Measurements from ENCODE around the gene RNF149.

The RNF149 gene

GRCh38 chr2:101293544-101293943 is 15.0 kb downstream of the RNF149 start:
- DNase-seq: no peak

DNA sequence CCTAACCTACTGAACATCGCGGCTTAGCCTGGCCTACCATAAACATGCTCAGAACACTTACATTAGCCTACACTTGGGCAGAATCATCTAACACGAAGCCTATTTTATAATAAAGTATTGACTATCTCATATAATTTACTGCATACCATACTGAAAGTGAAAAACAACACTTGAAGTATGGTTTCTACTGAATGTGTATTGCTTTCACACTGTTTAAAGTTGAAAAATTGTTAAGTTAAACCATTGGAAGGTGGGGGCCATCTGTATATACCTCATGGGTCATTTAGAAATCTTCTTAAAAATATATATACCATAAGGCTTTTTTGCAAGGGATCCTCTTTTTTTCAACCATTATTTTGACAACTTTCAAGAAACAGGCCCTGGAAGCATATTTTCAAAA is 16.5 kb downstream of the RNF149 start:
- no peak for DNase-seq

- DNase-seq: no peak
Observed at GRCh38 chr2:101290711-101291110, 17.8 kb downstream of the RNF149 start.

DNA sequence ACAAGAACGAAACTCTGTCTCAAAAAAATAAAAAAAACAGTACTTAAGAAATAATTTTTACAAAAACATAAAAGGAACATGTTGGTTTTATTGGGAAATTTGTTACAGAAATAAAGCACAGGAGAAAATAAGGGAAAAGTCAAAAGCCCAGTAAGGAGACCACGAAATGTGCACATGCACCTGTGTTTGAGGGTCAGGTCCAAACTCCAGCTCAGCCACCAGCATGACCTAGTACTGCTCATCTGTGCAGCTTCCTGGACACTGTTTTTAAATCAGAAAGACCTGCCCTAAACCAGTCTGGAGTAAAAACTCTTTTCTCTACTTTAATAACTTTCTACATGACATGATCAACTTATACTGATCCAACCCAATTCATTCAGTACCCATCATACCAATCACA is 21.2 kb downstream of the RNF149 start:
- no peak for DNase-seq

GRCh38 chr2:101286684-101287083 is 21.8 kb downstream of the RNF149 start:
- DNase-seq: no peak

- DNase-seq: no peak
Observed at GRCh38 chr2:101282980-101283379, 25.5 kb downstream of the RNF149 start.

DNA sequence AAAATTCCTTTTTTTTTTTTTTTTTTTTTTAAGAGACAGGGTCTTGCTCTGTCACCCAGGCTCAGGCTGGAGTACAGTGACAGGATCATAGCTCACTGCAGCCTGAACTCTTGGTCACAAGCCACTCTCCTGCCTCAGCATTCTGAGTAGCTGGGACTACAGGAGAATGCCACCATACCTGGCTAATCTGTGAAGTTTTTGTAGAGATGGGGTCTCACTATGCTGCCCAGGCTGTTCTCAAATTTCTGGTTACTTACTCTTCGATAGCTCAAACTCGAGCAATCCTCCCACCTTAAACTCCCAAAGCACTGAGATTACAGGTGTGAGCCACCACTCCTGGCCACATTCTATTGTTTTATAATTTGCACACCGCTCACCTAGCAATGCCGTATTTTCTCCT is 27.0 kb downstream of the RNF149 start:
- no peak for DNase-seq

DNA sequence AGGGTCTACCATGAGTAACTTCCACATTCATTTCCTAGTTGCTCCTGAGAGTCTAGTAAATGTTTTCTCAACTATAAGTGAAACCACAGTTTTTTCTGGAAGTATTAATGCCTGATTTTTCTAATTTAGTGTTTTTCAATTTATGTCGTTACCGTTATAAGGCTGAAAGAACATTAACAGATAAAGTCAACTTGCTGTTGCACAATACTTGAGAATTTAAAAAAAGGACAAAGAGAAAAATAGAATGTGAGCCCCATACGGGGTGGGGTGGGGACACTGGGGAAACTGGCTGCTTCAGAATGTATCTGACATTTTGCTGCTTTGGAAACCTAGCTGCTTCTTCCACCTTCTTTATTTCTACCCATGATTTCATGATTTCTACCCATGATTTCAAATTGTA is 29.6 kb downstream of the RNF149 start:
- no peak for DNase-seq

DNA sequence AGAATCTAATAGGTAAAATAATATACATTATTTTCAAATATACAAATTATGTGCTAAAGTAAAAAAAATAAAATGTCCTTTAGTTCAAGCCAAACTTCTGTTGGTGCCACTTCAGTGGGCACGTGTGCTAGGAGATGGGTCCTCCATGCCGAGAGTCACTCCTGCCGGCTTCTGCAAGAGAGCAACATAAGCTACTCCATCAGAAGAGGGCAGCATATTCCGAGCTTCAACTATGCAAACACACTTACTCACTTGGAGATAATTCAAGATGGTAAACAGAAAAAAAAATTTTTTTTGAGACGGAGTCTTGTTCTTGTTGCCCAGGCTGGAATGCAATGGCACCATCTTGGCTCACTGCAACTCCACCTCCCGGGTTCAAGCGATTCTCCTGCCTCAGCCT is 31.4 kb downstream of the RNF149 start:
- DNase-seq: no peak

GRCh38 chr2:101274142-101274541 is 34.4 kb downstream of the RNF149 start:
- no peak for DNase-seq

GRCh38 chr2:101273056-101273455 is 35.4 kb downstream of the RNF149 start:
- DNase-seq: no peak

- no peak for DNase-seq
Observed at GRCh38 chr2:101272045-101272784, 36.3 kb downstream of the RNF149 start.

GRCh38 chr2:101270700-101271259 is 37.7 kb downstream of the RNF149 start:
- no peak for DNase-seq

- DNase-seq: no peak
Observed at GRCh38 chr2:101267671-101268656, 40.5 kb downstream of the RNF149 start.

DNA sequence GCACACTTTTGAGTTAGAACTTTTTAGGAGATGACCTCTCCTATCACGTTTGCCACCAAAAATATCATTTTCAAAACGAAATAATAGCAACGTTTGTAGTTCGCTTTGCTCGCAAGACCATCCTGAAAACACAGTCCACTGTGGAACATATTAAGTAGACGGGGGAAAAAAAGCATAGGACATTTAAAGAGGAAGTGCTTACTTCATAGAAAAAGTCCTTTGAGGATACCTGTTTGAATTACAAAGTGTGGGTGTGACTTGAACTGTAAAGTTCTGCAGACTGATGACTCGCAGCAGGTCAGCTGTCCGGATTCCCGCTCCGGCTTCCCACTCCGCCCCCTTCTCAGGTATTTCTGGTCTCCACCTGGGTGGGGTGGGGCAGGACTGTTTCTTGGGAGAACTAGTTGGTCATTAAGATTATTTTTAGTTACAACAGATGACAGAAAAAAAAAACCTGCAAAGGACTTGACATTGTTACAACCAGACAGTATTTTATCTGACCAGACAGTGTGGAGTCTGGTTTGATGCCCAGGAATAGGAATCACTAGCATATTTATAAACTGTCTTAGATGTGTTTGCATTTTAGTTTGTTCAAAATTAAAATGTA is 42.5 kb downstream of the RNF149 start:
- no peak for DNase-seq

DNA sequence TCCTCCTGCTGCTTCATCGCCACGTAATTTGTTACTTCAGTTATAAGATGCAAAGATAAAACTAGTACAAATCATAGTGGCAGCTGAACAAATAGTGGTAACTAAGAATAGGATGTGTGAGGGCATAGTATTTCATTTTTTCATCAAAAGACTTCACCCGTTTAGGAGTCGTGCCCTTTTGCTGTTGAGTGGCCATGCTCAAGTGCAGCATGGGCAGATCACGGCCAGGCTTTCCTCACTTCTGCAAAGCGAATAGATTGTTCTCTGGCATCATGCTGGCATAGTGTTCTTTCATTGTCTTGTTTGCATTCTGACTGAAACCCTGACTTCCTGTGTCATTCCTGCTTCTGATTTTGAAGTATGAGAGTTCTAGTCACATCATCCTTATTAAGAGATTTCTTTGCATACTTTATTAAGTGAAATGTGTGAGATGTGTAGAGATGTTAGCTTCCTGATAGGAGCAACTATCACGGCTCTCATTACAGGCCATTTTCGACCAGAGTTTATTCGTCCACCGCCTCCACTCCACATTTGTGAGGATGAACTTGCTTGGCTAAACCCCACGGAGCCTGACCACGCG is 44.1 kb downstream of the RNF149 start:
- no peak for DNase-seq

DNA sequence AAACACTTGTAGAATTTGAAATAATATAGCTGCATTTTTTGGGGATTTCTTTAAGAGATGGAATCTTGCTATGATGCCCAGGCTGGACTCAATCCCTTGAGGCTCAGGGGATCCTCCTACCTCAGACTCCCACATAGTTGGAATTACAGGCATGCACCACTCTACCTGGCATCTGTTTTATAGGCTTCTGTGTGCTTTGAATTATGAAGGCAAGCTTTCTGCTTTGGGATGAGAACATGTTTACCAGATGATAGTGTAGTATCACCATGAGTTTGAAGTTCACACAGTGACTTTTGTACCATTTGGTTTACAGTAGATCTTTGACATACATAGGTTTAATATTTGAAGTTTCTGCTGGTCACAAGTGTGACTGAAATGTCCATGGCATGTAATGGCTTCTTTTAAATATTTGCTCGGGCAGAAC is 45.1 kb downstream of the RNF149 start:
- no peak for DNase-seq

DNA sequence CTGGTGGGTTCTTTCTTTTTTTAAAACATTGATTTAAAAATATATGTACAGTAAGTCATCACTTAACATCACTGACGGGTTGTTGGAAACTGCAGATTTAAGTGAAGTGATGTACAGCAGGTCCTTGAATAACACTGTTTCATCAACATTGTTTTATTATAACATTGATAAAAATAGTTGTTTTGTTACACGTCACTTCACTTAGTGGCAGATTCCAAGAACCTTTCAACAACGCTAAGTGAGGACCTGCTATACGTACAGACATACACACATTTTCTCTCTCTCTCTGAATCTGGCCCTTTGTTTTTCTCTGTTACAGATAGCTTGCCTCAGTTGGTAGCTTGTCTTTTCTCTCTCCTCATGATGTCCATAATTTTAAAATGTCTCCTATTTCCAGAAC is 46.4 kb downstream of the RNF149 start:
- DNase-seq: no peak

- DNase-seq: no peak
Observed at GRCh38 chr2:101258804-101259203, 49.7 kb downstream of the RNF149 start.

DNA sequence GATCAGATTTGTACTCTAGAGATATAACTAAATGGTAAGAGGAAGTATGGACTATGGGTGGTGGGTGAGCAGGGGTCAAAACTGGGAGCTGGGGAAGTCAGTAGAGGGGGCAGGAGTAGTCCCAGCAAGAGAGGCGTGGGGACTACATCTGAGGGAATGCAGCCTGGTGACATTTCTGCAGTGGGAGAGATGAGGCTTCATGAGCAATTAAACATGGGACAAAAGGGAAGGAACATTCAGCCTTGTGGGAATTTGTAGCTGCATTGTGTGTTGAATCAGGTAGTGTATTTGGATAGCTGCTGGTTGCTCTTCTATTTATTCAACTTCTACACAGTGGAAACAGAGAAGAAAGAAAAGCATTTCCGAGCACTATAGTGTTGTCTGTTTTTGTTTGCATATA is 52.2 kb downstream of the RNF149 start:
- DNase-seq: no peak

- DNase-seq: no peak
Observed at GRCh38 chr2:101255501-101255900, 53.0 kb downstream of the RNF149 start.

DNA sequence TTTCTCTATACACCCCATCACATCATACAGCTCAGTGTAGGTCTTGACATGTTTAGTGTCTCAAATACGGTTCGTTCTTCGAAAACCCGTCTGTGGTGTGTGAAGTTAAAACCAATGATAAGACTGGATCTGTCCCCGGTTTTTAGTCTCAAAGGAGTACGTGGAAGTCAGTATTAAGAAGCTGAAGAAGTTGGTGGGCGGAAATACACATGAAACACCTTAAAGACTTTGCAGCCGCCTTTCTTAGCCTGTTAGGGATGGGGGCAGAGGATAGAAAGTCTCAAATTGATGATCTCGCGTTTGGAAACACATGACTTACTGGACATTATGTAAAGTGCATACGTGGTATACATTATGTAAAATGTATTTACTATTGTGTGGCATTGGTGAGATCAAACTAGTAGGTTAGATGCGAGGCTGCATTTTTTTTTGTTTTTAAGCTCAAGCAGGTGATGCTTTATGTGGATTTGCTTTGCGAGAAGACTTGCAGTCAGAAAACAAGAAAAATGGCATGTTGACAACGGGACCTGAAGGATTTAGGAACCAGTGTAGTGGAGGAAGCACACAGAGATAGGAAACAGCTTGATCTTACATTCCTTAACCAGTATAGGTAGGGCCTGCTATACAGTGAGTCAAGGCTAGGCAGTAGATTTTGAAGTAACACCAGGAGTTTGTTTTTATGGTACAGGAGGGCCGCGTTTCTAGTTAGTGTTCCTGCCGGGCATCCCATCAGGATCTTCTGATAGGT is 54.6 kb downstream of the RNF149 start:
- no peak for DNase-seq
